GM18505 (cell line): ENCODE data around the gene HDAC8.

Experiments
- ATAC-seq: cut with Tn5 transposase; IDR thresholded peaks from one replicate; pipeline ENCODE4 v1.9.1; 2021; ENCODE audit not compliant: unreplicated experiment
- POLR2A ChIP-seq: IDR thresholded peaks from 4 replicates; pipeline ENCODE4 v1.6.1; 2011; ENCODE audit warnings: borderline replicate concordance; ENCODE audit not compliant: insufficient read depth, insufficient read length; ENCODE audit errors: extremely low read depth

Gene HDAC8

DNA sequence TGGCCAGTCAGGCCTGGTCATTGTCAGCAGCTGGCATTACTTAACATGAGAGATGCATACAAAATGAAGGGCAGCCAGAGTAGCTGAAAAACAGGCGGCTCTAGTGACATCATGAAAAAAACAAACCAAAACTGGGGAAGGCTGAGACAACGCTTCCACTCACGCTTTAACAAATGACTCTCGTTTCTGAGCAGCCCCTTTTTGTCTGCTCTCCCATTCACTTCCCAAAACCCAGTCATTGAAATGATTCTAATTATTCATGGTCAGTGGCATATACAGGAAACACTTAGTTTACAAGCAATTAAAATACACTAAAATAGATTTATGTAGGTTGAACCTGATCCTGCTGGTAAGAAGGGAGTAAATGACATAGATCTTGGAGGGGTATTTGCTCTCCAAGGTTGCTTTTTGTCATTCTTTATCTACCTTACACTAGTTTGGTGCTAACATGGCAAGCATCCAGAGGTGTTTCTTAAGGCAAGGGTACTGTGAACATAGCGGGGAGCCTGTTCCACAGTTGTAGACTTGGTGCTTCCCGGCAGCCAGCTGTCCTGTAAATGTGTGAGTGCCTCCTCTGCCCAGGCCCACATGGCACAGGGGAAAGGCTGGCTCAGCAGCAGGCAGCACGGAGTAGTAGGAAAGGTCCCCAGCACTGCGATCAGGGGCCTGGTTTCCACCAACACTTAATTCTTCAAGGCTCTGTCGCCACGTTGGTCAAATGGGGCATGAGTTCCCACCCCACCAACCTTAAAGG lies 205.8 kb downstream of the HDAC8 start:
- no peak for TF ChIP-seq POLR2A
- ATAC-seq, result no peak

DNA sequence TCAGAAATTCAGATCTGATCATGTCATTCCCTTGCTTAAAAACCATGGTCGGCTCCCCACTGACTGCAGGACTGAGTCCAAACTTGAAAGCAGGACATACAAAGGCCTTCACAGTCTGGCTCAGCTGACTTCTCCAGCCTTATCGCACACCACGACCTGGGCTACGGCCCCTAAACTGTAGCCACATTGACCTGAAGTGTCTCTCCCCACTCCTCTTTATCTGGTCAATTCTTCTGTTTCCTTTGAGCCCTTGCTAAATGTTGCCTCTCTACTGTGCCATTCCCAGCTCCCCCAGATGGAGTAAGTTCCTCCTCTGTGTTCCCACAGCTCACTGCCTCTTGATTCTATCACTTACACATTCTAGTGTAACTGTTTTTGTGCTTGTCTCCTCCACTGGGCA lies 206.5 kb downstream of the HDAC8 start:
- ATAC-seq, result no peak
- TF ChIP-seq POLR2A, result no peak

DNA sequence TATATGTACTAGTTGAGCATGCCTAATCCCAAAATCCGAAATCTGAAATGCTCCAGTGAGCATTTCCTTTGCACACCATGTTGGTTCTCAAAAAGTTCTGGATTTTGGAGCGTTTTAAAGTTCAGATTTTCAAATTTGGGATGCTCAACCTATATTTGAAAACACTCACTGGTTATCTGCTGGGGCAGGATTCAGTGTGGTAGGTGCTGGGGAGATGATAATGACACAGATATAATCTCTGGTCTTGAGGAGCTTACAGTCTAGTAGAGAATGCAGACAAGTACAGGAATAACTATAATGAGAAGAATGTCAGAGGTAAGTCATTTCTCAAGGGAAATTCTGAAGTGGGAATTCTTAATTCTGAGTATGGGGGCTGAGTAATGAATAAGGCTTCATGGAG lies 207.5 kb downstream of the HDAC8 start:
- ATAC-seq, result no peak
- TF ChIP-seq POLR2A, result no peak

DNA sequence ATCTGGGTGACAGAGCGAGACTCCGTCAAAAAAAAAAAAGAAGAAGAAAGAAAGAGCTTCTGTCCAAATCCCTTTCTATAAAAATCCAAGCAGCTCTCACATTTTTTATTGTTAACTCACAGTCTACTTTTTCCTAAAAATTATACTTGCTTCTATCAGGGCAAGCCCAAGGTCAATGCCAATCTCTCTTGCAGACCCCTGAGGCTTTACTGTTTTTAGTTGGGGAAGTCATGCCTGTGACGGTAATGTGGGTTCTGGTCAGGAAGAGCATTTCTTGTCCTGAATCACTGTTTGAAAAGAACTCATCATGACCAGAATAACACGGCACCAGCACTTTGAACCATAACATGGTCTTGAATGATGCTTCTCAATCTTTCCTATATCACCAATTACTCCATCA lies 212.3 kb downstream of the HDAC8 start:
- no peak for TF ChIP-seq POLR2A
- no peak for ATAC-seq

DNA sequence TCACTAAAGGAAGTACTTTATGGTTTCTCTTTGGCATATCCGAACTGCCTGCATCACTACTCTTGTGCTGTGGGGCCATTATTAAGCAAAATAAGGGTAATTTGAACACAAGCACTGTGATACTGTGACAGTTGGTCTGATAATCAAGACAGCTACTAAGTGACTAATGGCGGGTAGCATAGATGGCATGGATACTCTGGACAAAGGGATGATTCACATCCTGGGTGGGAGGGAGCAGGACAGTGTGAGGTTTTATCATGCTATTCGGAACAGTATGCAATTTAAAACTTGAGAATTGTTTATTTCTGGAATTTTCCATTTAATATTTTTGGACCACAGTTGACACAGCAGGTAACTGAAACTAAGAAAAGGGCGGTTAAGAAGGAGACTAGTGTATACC lies 214.3 kb downstream of the HDAC8 start:
- ATAC-seq, result no peak
- TF ChIP-seq POLR2A, result no peak

DNA sequence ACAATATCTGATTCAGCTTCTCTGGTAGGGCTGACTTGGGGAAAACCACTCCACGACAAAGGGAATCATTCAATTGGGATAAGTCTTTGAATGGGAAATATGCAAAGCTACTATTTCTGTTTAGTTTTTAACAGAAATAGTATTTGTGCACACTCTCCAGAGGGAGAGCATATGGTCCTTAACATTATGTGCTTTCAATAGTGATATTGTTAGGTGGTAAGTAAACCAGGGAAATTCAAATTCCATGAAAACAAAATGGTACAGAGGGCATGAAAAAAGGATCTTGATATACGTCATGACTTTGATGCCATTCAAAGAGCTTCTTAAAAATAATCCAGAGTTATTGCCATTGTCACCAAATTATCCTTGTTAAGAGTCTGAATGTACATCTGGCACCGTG lies 219.9 kb downstream of the HDAC8 start:
- ATAC-seq, result no peak
- TF ChIP-seq POLR2A, result no peak

DNA sequence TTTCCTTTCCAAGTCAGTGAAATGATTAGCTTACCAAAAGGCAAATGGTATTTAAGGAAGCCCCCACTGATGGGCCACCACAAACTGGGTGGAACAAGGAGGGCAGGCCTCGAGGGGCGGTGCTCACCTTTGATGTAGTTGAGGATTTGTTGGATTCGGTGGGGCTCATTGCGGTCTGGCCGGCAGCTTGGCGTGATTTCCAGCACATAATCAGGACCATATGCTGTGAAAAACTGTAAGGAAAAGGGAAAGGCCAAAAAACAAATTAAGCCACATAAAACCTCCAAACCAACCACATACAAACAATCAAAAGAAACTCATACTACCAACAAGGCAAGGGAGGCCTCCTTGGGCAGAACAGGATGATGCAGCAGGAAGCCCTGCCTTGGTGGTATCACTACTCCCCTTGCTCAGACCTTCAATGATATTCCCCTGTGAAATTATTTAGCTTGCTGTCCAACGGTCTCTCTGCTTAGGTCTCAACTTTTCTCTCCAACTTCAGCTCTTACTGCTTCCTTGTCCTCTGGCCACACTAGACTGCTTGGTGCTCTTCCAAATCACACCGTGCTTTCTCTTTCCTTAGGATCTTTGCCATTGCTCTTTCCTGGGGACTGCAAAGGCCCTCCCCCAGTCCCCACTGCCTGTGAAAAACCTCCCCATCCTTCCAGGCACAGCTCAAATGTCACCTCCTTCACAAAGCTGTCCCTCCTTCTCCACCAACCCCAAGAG lies 220.9 kb downstream of the HDAC8 start:
- ATAC-seq, result no peak
- TF ChIP-seq POLR2A, result no peak

DNA sequence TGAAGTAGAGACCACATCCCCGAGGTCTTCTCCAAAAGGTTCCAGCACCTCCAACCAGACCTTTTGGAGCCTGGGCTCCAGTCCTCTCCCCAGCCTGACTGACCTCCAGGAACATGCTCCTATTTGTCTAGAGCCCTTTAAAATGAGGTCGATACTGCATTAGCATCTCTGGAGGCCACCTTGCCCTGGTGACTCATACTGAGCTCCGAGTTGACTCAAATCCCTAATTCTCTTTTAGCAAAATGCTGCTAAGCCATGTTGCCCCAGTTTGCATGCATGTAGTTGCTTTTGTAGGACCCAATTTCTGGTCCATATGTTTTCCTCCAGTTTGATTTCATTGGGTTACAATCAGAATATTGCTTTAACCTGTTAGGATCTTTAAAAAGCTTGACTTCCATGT lies 223.5 kb downstream of the HDAC8 start:
- TF ChIP-seq POLR2A, result no peak
- ATAC-seq, result peak; percentile 93

DNA sequence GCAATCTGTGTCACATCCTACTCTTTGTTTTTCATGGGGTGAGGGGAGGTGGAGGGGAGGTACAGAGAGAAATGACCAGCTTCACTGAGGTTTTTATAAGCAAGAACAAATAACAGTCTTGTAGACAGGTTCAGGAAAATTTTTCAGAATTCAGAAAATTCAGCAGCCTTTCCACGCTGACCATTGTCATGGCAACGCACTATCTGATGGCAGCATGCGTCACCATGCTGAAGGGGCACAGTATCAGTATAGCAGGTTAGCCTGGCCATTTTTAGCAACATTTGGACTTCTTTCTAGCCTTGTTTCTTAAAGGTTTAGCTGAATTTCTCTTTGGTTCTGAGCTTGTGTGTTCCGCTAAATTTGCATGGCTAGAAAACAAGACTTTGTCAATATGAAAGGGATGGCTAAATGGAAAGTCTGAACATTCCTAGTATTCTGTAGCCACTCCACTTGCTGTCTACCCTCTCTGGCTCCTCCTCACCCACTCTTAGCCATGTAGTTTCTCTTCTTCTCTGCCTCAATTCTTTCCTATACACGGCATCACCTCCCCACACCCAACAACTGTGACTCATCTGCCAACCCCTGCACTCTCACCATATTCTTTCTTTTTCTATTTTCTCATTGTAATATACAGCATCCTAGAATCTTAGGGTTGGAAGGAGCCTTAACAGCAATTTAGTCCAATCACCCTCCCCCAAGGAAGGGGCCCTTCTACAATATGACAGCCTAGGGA lies 224.2 kb downstream of the HDAC8 start:
- no peak for TF ChIP-seq POLR2A

DNA sequence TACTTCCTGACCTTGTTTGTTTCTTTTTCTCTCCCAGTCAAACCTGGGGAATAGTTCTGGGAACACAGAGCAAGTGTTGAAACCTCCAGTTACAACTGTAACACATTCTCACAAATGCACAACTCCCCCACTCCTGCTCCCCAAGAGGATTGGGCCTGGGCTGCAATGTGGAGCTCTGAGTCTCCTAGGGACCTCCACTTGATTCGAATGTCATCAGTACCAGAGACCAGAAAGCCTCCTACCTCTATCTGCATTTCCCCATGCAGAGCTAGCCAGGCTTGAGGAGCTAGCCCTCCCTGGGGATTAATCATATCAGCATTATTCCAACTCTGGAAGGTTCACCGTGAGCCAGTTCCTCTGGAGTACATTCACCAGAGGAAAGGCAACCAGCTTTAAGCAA lies 225.3 kb downstream of the HDAC8 start:
- ATAC-seq, result no peak
- no peak for TF ChIP-seq POLR2A

More for the DNA sequence above, 224.2 kb downstream of the HDAC8 start:
- no peak for ATAC-seq

DNA sequence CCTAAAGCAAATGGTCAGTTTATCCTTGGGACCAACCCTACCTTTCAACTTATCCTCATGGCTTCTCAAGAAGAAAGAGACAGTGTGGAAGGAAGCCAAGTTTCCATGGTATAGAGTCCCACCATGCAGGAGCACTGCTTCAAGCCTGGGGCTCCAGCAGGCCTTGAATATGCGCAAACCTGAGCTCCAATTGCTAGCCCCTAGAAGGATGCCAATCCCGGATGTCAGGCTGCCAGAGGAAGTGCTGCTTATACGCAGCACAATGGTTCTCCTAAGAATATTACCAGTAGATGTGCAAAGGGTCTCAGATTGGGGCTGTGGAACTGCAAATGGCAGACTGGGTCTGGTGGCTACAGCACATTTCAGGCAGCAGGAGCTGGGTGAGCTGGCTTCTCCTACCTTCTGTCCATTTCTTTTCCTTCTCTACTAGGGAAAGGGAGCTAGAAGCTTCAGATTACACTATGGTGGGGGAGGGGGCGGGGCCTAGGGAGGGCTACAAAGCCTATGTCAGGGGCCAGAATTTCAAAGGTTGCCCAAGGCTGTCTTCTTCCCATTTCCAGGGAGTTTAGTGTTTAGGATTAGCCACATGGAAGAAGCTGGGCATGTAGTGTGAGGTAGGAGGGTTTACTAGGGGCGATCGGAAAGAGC lies 226.2 kb downstream of the HDAC8 start:
- ATAC-seq, result no peak
- no peak for TF ChIP-seq POLR2A

DNA sequence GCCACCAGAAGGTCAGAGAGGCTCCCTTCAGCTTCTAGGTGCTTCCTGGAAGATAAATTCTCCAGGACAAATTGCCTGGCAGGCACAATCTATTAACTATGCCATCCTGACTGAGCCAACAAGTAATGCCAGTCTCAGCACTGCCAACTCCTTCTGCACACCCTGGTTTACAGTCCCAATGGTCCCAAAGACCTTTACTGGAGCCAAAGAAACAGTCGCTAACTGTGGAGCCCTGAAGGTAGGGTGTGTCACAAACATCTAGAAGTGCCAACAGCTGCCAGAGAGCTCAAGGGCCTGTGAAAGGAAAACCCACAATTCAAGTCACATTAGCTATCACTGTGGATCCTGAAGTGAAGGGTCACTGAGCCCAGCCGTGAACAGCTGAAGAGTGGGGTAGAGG lies 232.0 kb downstream of the HDAC8 start:
- no peak for ATAC-seq
- no peak for TF ChIP-seq POLR2A

DNA sequence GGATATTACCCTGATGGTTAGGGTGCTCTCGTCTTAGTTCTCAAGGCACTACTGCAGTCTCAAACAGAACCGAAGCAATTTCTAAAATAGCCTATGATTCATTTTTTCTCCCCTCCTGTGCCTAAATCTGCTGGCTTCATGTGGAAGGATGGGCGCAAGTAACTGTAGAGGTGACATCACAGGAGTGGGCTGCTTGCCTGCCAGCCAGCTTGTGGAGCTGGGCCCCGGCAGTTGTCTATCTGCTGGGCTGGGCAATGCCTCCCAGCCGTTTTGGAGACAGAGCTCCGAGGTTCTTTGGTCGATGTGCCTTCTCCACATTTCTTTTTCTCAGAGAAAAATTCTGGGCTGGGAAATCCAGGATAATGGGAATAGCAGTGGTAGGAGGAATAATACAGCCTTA lies 232.6 kb downstream of the HDAC8 start:
- TF ChIP-seq POLR2A, result no peak
- ATAC-seq, result no peak
